Measurements from ENCODE around the gene HOXA6.

DNA sequence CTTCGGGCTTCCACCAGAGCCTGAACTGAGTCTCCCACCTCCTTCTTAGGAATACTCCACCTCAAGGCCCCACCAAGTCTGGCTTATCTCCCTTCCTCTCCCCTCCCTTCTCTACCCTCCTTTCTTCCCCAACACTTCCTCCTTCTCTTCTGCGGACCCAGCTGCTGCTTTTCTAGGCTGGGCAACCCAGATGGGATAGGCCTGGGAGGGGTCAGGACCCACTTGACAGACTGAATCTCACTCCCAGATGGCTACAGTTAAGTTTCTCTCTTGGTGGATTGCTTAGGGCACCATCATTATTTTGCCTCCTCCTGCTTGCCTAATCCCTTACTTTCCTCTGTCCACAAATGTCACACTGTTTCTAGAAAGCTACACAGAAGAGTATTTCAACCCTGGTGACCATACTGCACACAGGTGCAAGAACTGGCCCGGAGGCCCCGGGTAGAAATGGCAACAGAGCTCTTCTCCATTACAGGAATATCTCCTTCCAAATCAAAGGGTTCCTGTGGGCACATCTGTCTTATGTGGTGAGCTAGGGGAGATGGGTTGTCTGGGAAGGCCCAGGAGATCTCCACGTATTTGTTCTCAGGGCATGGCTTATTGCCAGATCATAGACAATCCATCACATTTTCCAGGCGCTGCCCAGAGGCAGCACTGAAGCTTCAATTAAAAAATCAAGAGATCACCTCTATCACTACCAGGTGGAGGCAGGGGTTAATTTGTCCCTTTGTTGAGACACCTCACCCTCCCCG, 42.6 kb upstream of the HOXA6 start:
- TF ChIP-seq, protein P1, sequence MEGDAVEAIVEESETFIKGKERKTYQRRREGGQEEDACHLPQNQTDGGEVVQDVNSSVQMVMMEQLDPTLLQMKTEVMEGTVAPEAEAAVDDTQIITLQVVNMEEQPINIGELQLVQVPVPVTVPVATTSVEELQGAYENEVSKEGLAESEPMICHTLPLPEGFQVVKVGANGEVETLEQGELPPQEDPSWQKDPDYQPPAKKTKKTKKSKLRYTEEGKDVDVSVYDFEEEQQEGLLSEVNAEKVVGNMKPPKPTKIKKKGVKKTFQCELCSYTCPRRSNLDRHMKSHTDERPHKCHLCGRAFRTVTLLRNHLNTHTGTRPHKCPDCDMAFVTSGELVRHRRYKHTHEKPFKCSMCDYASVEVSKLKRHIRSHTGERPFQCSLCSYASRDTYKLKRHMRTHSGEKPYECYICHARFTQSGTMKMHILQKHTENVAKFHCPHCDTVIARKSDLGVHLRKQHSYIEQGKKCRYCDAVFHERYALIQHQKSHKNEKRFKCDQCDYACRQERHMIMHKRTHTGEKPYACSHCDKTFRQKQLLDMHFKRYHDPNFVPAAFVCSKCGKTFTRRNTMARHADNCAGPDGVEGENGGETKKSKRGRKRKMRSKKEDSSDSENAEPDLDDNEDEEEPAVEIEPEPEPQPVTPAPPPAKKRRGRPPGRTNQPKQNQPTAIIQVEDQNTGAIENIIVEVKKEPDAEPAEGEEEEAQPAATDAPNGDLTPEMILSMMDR (IDR thresholded peaks at IDR 0.05 in 2 of 3, conservative IDR thresholded peaks at IDR 0.05 in 1 of 3; ENCODE audit: borderline replicate concordance in 1 of 3, insufficient read depth in 1 of 3, low read depth in 2 of 3, low read length in 2 of 3) = no peak
- TF ChIP-seq ZFX (IDR thresholded peaks at IDR 0.05) = no peak
- no peak for TF ChIP-seq POLR2A (IDR thresholded peaks at IDR 0.05; ENCODE audit: borderline replicate concordance, extremely low read depth, insufficient read depth, insufficient read length)
- no peak for TF ChIP-seq REST (IDR thresholded peaks at IDR 0.05; ENCODE audit: low read depth)
- no peak for TF ChIP-seq YY1 (IDR thresholded peaks at IDR 0.05; ENCODE audit: extremely low read depth, insufficient replicate concordance, low read depth, low read length)
- TF ChIP-seq JUND (IDR thresholded peaks at IDR 0.05) = no peak
- no peak for TF ChIP-seq POLR2AphosphoS5 (IDR thresholded peaks at IDR 0.05; ENCODE audit: low read depth, low read length)
- TF ChIP-seq SIN3A (IDR thresholded peaks at IDR 0.05; ENCODE audit: low read depth) = no peak
- no peak for TF ChIP-seq EZH2 (IDR thresholded peaks at IDR 0.05)
- no peak for TF ChIP-seq MAX (IDR thresholded peaks at IDR 0.05)
- no peak for TF ChIP-seq ELF1 (IDR thresholded peaks at IDR 0.05; ENCODE audit: borderline replicate concordance, low read depth)

Measured in HCT116 (cell line).